ENCODE measurements around the gene AURKAIP1.

Gene AURKAIP1

GRCh38 chr1:1381294-1381693, 6.3 kb upstream of the AURKAIP1 start (continued):
- no peak for TF ChIP-seq CREB5 (CRISPR knock-in tag; IDR thresholded peaks at IDR 0.05; ENCODE audit: low read depth)

- TF ChIP-seq PPARA (CRISPR knock-in tag; IDR thresholded peaks at IDR 0.05; ENCODE audit: borderline replicate concordance) (no peak), ZFP30 (CRISPR knock-in tag; IDR thresholded peaks at IDR 0.05) (no peak), ZNF8 (CRISPR knock-in tag; IDR thresholded peaks at IDR 0.05) (no peak), PATZ1 (CRISPR knock-in tag; IDR thresholded peaks at IDR 0.05; ENCODE audit: borderline replicate concordance) (no peak), TOX (CRISPR knock-in tag; IDR thresholded peaks at IDR 0.05; ENCODE audit: borderline replicate concordance) (no peak), ZFP3 (CRISPR knock-in tag; IDR thresholded peaks at IDR 0.05) (no peak), ARNTL (CRISPR knock-in tag; IDR thresholded peaks at IDR 0.05; ENCODE audit: borderline replicate concordance, low read depth) (no peak), ESRRG (CRISPR knock-in tag; IDR thresholded peaks at IDR 0.05) (no peak), ISL1 (CRISPR knock-in tag; IDR thresholded peaks at IDR 0.05) (no peak), TCF4 (CRISPR knock-in tag; IDR thresholded peaks at IDR 0.05; ENCODE audit: borderline replicate concordance) (no peak), ZC3H10 (CRISPR knock-in tag; IDR thresholded peaks at IDR 0.05) (no peak), CSRNP3 (CRISPR knock-in tag; IDR thresholded peaks at IDR 0.05) (no peak), OSR1 (CRISPR knock-in tag; IDR thresholded peaks at IDR 0.05) (no peak), GLIS3 (CRISPR knock-in tag; IDR thresholded peaks at IDR 0.05) (no peak)
Observed at GRCh38 chr1:1380860-1381259, 5.9 kb upstream of the AURKAIP1 start.

GRCh38 chr1:1377540-1378205, 2.7 kb upstream of the AURKAIP1 start:
- TF ChIP-seq RARB (CRISPR knock-in tag; IDR thresholded peaks at IDR 0.05) (no peak), PATZ1 (CRISPR knock-in tag; IDR thresholded peaks at IDR 0.05; ENCODE audit: borderline replicate concordance) (no peak), ESRRG (CRISPR knock-in tag; IDR thresholded peaks at IDR 0.05) (no peak), PPARA (CRISPR knock-in tag; IDR thresholded peaks at IDR 0.05; ENCODE audit: borderline replicate concordance) (no peak), BACH2 (CRISPR knock-in tag; IDR thresholded peaks at IDR 0.05; ENCODE audit: borderline replicate concordance) (no peak), GLIS3 (CRISPR knock-in tag; IDR thresholded peaks at IDR 0.05) (no peak), ZNF565 (CRISPR knock-in tag; conservative IDR thresholded peaks at IDR 0.05; ENCODE audit: low read depth) (no peak), ZFP3 (CRISPR knock-in tag; IDR thresholded peaks at IDR 0.05) (no peak), CSRNP3 (CRISPR knock-in tag; IDR thresholded peaks at IDR 0.05) (no peak), ZC3H10 (CRISPR knock-in tag; IDR thresholded peaks at IDR 0.05) (no peak), TOX (CRISPR knock-in tag; IDR thresholded peaks at IDR 0.05; ENCODE audit: borderline replicate concordance) (no peak), ZNF70 (CRISPR knock-in tag; IDR thresholded peaks at IDR 0.05) (no peak), POU6F1 (CRISPR knock-in tag; IDR thresholded peaks at IDR 0.05; ENCODE audit: borderline replicate concordance, low read depth) (no peak), ZFP30 (CRISPR knock-in tag; IDR thresholded peaks at IDR 0.05) (no peak), CSDC2 (CRISPR knock-in tag; IDR thresholded peaks at IDR 0.05) (no peak), ARNTL (CRISPR knock-in tag; IDR thresholded peaks at IDR 0.05; ENCODE audit: borderline replicate concordance, low read depth) (no peak), TSHZ2 (CRISPR knock-in tag; IDR thresholded peaks at IDR 0.05) (no peak)
- no peak for ATAC-seq

More at GRCh38 chr1:1380860-1381259, 5.9 kb upstream of the AURKAIP1 start:
- no peak for ATAC-seq

Data from SK-N-SH treated with all-trans-retinoic acid at 6 μM for 48 hours (cell line).